SU-DHL-6 (cell line): ENCODE data around the gene NDUFS1.
"Not testable (repeated sequence)": the region's sequence is repeated elsewhere in the genome, so short reads cannot be mapped to it uniquely, and the experiment has no call there.

ENCODE experiments used
- H2AFZ ChIP-seq: fragments of 200-600 bp; sonication (generic); 2 replicates; pipeline ENCODE4 v1.6.1; 2014; ENCODE audit warnings: low read depth, mild to moderate bottlenecking, moderate library complexity, mixed read lengths, antibody characterized with exemption, low read length; ENCODE audit not compliant: severe bottlenecking
- H3F3A ChIP-seq: fragments of 200-600 bp; shearing (Covaris generic); 2 replicates; pipeline ENCODE4 v1.6.0; 2016; ENCODE audit warnings: antibody characterized with exemption, mild to moderate bottlenecking; ENCODE audit not compliant: insufficient read depth
- H3K27ac ChIP-seq: fragments of 200-600 bp; sonication (generic); 2 replicates; pipeline ENCODE4 v1.5.1; 2016; ENCODE audit warnings: low read depth, mild to moderate bottlenecking, low read length, moderate library complexity, mixed read lengths
- H3K27me3 ChIP-seq: fragments of 200-600 bp; sonication (generic), shearing (Covaris generic); 2 replicates; pipeline ENCODE4 v1.6.0; 2014; ENCODE audit warnings: mild to moderate bottlenecking, low read length
- H3K36me3 ChIP-seq: fragments of 200-600 bp; sonication (generic); 2 replicates; pipeline ENCODE4 v1.6.1; 2014; ENCODE audit warnings: mild to moderate bottlenecking, low read length, mixed read lengths
- H3K4me2 ChIP-seq: fragments of 300-600, 200-600 bp; shearing (Covaris generic), sonication (generic); 2 replicates; pipeline ENCODE4 v1.6.0; 2014; ENCODE audit warnings: low read length, low read depth, mild to moderate bottlenecking; ENCODE audit not compliant: poor library complexity, severe bottlenecking
- H3K4me3 ChIP-seq: fragments of 200-600 bp; sonication (generic); 2 replicates; pipeline ENCODE4 v1.5.1; 2014; ENCODE audit warnings: antibody characterized with exemption, low read length, mild to moderate bottlenecking, mixed read lengths; ENCODE audit not compliant: insufficient read depth, poor library complexity, severe bottlenecking
- H3K79me2 ChIP-seq: fragments of 200-600 bp; sonication (generic); 2 replicates; pipeline ENCODE4 v1.6.1; 2014; ENCODE audit warnings: mild to moderate bottlenecking, low read length, moderate library complexity; ENCODE audit not compliant: insufficient read depth
- H3K9ac ChIP-seq: fragments of 200-600 bp; sonication (generic); 2 replicates; pipeline ENCODE4 v1.7.0; 2014; ENCODE audit warnings: mild to moderate bottlenecking, low read length
- H3K9me2 ChIP-seq: fragments of 200-600 bp; sonication (generic); replicated peaks from 2 replicates; pipeline ENCODE4 v1.6.1; 2014; ENCODE audit warnings: low read length; ENCODE audit not compliant: insufficient read depth
- H3K9me3 ChIP-seq: fragments of 200-600 bp; sonication (generic); 2 replicates; pipeline ENCODE4 v1.6.1; 2014; ENCODE audit warnings: low read length, mixed read lengths; ENCODE audit not compliant: insufficient read depth
- H4K20me1 ChIP-seq: fragments of 200-600 bp; sonication (generic); 2 replicates; pipeline ENCODE4 v1.6.1; 2014; ENCODE audit warnings: low read depth, mild to moderate bottlenecking, antibody characterized with exemption, low read length, moderate library complexity, mixed read lengths
- EZH2phosphoT487 ChIP-seq: fragments of 200-600 bp; sonication (generic), shearing (Covaris generic); conservative IDR thresholded peaks from 2 replicates; pipeline ENCODE4 v1.6.1; 2018; ENCODE audit warnings: mild to moderate bottlenecking, antibody characterized with exemption, low read length, moderate library complexity, mixed read lengths
- TF ChIP-seq, protein P1 (sequence below): fragments of 200-600 bp; sonication (generic); IDR thresholded peaks from one replicate; pipeline ENCODE4 v1.5.1; 2017; ENCODE audit warnings: antibody characterized with exemption, mild to moderate bottlenecking, low read length, moderate library complexity; ENCODE audit not compliant: insufficient read depth, poor library complexity, severe bottlenecking

Gene NDUFS1

DNA sequence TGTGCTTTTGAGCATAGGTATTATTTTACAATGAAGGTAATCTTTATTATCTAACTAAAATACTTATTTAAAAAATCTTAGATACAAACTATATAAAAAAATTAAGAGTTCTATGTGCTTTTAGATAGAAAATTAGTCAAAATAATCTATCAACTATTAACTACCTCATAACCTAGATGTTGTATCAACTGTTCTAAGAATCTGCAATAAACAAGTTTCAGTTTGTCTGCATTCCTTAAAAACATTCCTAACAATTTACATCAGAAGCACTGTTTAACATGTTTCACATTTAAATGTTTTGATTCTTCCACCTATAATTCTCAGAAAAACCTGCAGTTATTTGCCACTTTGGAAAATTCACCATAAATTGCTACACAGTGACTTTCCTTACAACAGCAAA is 33.3 kb downstream of the NDUFS1 start:
- Histone ChIP-seq H3K27me3 (no peaks in the 10 kb centered on the region), H3K79me2 (no peaks in the 10 kb centered on the region), H2AFZ (no peak overlapping the region), H3K4me2 (no peak overlapping the region), H3K9ac (no peak overlapping the region), H3K36me3 (peaks cover 48% of the 10 kb centered on the region), H3K9me3 (no peaks in the 10 kb centered on the region), H3K9me2 (no peaks in the 10 kb centered on the region), H3F3A (0 out of 2 replicates have a peak, but pooled peaks cover 4% of the 10 kb centered on the region), H4K20me1 (no peaks in the 10 kb centered on the region), H3K27ac (no peak overlapping the region), H3K4me3 (no peak overlapping the region)
- TF ChIP-seq, protein P1, sequence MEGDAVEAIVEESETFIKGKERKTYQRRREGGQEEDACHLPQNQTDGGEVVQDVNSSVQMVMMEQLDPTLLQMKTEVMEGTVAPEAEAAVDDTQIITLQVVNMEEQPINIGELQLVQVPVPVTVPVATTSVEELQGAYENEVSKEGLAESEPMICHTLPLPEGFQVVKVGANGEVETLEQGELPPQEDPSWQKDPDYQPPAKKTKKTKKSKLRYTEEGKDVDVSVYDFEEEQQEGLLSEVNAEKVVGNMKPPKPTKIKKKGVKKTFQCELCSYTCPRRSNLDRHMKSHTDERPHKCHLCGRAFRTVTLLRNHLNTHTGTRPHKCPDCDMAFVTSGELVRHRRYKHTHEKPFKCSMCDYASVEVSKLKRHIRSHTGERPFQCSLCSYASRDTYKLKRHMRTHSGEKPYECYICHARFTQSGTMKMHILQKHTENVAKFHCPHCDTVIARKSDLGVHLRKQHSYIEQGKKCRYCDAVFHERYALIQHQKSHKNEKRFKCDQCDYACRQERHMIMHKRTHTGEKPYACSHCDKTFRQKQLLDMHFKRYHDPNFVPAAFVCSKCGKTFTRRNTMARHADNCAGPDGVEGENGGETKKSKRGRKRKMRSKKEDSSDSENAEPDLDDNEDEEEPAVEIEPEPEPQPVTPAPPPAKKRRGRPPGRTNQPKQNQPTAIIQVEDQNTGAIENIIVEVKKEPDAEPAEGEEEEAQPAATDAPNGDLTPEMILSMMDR = no peak

DNA sequence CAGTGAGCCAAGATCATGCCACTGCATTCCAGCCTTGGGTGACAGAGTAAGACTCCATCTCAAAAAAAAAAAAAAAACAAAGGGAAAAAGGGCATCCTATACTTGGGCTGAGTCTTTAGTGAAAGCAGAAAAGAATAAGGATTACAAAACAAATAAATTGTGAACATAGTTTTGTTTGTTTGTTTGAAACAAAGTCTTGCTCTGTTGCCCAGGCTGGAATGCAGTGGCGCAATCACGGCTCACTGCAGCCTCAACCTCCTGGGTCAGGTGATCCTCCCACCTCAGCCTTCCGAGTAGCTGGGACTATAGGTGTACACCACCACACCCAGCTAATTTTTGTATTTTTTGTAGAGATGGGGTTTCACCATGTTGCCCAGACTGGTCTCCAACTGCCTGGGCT is 36.7 kb downstream of the NDUFS1 start:
- not testable (repeated sequence) for H3K9ac ChIP-seq, H3K9me3 ChIP-seq
- H3K36me3 ChIP-seq = peaks cover 47% of the 10 kb centered on the region

DNA sequence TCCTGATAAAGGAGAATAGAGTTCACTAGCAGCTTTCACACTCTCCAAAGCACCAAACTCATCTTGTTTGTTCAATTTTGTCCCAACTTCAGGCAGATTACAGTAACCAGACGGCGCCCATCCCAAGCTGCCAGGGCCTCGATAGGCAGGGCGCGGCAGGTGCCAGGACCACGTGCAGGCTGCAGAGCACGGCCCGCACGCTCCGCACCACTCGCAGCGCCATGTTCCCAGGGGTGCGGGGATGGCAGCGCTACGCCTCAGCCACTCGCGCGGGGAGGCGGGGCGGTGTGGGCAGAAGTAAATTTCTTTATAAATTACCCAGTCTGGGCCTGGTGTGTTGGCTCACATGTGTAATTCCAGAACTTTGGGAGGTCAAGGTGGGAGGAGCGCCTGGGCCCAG is 43.0 kb downstream of the NDUFS1 start:
- TF ChIP-seq, protein P1 = no peak
- no peak for TF ChIP-seq EZH2phosphoT487
- H4K20me1 ChIP-seq = no peaks in the 10 kb centered on the region
- peaks cover 13% of the 10 kb centered on the region for H3K36me3 ChIP-seq
- no peak overlapping the region for H3K27ac ChIP-seq
- no peaks in the 10 kb centered on the region for H3F3A ChIP-seq
- no peak overlapping the region for H3K4me2 ChIP-seq
- H3K27me3 ChIP-seq = no peaks in the 10 kb centered on the region
- H3K4me3 ChIP-seq = no peak overlapping the region
- no peak overlapping the region for H3K9ac ChIP-seq
- no peaks in the 10 kb centered on the region for H3K9me3 ChIP-seq
- no peaks in the 10 kb centered on the region for H3K79me2 ChIP-seq
- H3K9me2 ChIP-seq = no peaks in the 10 kb centered on the region
- no peak overlapping the region for H2AFZ ChIP-seq

More for the DNA sequence above, 36.7 kb downstream of the NDUFS1 start:
- H3K4me2 ChIP-seq, H3K9me2 ChIP-seq, H4K20me1 ChIP-seq, H3F3A ChIP-seq, H3K4me3 ChIP-seq, H3K27ac ChIP-seq, H3K79me2 ChIP-seq, H3K27me3 ChIP-seq, H2AFZ ChIP-seq: not testable (repeated sequence)

DNA sequence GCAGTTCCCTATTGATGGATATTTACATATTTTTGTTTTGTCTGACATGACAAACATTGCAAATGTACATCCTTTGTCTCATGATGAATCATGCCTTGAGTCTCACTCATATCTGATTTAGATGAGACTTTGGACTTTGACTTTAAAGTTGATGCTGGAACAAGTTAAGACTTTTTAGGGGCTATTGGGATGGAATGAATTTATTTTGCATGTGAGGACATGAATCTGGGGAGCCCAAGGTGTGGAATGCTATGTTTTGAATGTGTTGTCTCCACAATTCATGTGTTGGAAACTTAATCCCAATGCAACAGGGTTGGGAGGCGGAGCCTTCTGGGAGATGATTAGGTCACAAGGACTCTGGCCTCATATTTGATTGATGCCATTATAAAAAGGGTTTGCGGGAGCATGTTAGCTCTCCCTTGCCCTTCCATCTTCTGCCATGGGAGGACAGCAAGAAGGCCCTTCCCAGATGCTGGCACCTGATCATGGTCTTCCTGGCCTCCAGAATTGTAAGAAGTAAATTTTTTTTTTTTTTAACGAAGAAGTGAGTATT is 44.1 kb downstream of the NDUFS1 start:
- H3K4me2 ChIP-seq = no peak overlapping the region
- no peaks in the 10 kb centered on the region for H3F3A ChIP-seq
- no peak overlapping the region for H3K4me3 ChIP-seq
- H3K9ac ChIP-seq = no peak overlapping the region
- no peaks in the 10 kb centered on the region for H4K20me1 ChIP-seq
- H2AFZ ChIP-seq = no peak overlapping the region
- H3K36me3 ChIP-seq = peaks cover 2% of the 10 kb centered on the region; the same call in 1 of the 2 replicates
- no peak overlapping the region for H3K27ac ChIP-seq
- no peaks in the 10 kb centered on the region for H3K9me2 ChIP-seq
- H3K79me2 ChIP-seq = no peaks in the 10 kb centered on the region
- H3K27me3 ChIP-seq = no peaks in the 10 kb centered on the region
- TF ChIP-seq, protein P1 = no peak
- TF ChIP-seq EZH2phosphoT487 = no peak
- H3K9me3 ChIP-seq = no peaks in the 10 kb centered on the region
